ENCODE data around the gene C17orf114.

C17orf114 gene

DNA sequence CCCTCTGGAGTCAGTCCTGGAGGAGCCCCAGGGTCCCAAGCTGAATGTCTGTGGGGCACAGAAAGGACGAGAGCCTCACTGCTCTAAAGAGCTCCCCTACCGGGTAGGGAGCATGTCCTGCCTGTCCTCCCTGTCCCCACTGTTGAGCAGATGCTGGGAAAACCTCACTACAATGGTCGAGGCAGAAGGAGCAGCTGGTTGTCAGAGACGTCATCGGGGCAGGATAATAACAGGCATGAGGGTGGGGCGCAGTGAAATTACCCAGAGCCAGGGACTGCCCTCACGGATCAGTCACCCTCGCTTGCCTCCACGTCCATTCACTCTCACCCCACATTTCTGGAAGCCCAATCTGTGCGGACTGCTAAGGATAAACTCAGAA is 29.9 kb downstream of the C17orf114 start:
- intact Hi-C loops (cut with DNase I) = no loop called here
- peaks cover 7% of the 10 kb centered on the region for H3K4me1 ChIP-seq
- H3K27ac ChIP-seq = no peak overlapping the region
- TF ChIP-seq, protein P1, sequence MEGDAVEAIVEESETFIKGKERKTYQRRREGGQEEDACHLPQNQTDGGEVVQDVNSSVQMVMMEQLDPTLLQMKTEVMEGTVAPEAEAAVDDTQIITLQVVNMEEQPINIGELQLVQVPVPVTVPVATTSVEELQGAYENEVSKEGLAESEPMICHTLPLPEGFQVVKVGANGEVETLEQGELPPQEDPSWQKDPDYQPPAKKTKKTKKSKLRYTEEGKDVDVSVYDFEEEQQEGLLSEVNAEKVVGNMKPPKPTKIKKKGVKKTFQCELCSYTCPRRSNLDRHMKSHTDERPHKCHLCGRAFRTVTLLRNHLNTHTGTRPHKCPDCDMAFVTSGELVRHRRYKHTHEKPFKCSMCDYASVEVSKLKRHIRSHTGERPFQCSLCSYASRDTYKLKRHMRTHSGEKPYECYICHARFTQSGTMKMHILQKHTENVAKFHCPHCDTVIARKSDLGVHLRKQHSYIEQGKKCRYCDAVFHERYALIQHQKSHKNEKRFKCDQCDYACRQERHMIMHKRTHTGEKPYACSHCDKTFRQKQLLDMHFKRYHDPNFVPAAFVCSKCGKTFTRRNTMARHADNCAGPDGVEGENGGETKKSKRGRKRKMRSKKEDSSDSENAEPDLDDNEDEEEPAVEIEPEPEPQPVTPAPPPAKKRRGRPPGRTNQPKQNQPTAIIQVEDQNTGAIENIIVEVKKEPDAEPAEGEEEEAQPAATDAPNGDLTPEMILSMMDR (IDR thresholded peaks at IDR 0.05) = no peak
- no peak for TF ChIP-seq POLR2A (IDR thresholded peaks at IDR 0.05)
- WGBS, 2 donors = 67 to 85% methylated on average over 10 of the region's 10 CpGs
- no peak overlapping the region for H3K4me3 ChIP-seq
- DNase-seq (no peak), ATAC-seq (peak; percentile 18)
- H3K9me3 ChIP-seq = no peaks in the 10 kb centered on the region
- no peaks in the 10 kb centered on the region for H3K36me3 ChIP-seq (replicated peaks in 1 of 2; ENCODE audit: insufficient read depth in 1 of 2, low read depth in 2 of 2)
- no peaks in the 10 kb centered on the region for H3K27me3 ChIP-seq

DNA sequence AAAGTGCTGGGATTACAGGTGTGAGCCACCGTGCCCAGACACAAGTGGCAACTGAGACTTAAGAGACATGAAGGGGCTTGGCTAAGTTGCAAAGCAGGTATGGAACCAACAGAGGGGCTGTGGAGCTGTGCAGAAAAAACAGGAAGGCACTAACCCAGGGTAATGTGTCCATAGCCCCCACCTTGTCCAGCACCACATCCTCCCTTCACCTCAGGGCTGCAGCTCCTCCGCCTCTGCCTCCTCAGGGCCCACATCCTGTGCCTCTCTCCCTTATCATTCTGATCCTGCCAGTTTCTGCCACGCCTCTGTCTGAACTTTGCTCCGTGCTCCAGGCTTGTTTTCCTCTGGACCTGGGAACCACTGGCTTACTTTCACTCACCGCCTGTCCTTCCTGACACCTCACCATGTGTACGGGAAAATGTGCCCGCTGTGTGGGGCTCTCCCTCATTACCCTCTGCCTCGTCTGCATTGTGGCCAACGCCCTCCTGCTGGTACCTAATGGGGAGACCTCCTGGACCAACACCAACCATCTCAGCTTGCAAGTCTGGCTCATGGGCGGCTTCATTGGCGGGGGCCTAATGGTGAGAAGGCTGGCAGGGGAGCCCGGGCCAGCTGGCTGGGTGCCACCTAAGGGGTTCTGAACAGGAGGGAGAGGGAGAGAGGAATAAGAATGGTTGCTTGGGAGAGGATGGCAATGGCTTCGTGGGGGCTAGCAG is 30.5 kb downstream of the C17orf114 start, which contains the start of gene TM4SF5:
TM4SF5 (plus strand) TSS at position 368 of the 716 bp plus-strand sequence; CDS start at position 405, 37 bp downstream.
- TF ChIP-seq POLR2A (IDR thresholded peaks at IDR 0.05) = no peak
- TF ChIP-seq, protein P1 (IDR thresholded peaks at IDR 0.05) = no peak
- peaks cover 7% of the 10 kb centered on the region for H3K4me1 ChIP-seq
- H3K27ac ChIP-seq = no peak within 1 kb of the TSS
- 35 to 39% methylated on average over 13 of the region's 13 CpGs for WGBS, 2 donors
- no peaks in the 10 kb centered on the region for H3K9me3 ChIP-seq
- H3K27me3 ChIP-seq = no peaks in the 10 kb centered on the region
- no peak within 1 kb of the TSS for H3K4me3 ChIP-seq
- ATAC-seq (peak; percentile 68), DNase-seq (peak in 3 of 4 donors; percentile 35 to 64 (median 51))
- H3K36me3 ChIP-seq (replicated peaks in 1 of 2; ENCODE audit: insufficient read depth in 1 of 2, low read depth in 2 of 2) = no peaks in the 10 kb centered on the region
- intact Hi-C loops (cut with DNase I) = no loop called here

DNA sequence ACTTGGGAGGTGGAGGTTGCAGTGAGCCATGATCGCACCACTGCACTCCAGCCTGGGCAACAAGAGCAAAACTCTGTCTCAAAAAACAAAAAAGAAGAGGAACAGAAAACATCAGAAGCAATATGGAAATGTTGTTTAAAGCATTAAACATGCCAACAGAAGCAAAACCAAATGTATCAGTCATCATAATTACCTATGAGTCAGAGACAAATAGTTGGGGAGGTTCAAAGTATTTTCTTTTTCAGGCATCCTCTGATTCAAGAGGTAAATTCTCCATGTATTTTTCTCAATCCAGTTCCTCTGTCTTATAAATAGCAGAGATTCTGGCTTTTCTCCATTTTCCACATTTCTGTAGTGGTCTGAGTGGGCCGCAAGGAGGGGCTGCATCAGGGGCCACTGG is 32.5 kb downstream of the C17orf114 start:
- no peak for DNase-seq
- Histone ChIP-seq H3K9me3 (no peaks in the 10 kb centered on the region), H3K4me3 (no peak overlapping the region), H3K27ac (no peak overlapping the region), H3K36me3 (replicated peaks in 1 of 2; ENCODE audit: insufficient read depth in 1 of 2, low read depth in 2 of 2) (no peaks in the 10 kb centered on the region), H3K4me1 (peaks cover 7% of the 10 kb centered on the region), H3K27me3 (no peaks in the 10 kb centered on the region)
- intact Hi-C loops (cut with DNase I) = no loop called here
- TF ChIP-seq, protein P1 (IDR thresholded peaks at IDR 0.05) = no peak
- no peak for TF ChIP-seq POLR2A (IDR thresholded peaks at IDR 0.05)
- no peak for ATAC-seq
- WGBS, 2 donors = 81 to 82% methylated on average over 2 of the region's 2 CpGs

DNA sequence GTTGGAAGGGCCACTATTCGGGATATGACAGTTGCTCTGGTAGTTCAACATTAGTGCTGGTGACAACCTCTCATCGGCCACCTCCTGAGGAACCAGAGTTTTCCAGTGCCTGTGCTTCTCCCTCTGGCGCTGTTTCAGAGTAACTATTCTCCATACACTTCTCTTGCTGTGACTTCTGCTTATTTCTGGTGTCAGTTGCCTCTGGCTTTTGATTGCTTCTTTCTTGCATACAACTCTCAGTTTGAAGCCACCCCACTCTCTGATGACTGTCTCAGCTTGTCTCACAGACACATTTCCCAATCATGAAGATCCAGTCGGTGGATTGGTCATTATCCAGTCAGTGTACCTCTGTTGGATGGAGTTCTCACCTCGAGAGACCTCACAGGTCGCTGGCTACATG is 33.8 kb downstream of the C17orf114 start:
- H3K36me3 ChIP-seq (replicated peaks in 1 of 2; ENCODE audit: insufficient read depth in 1 of 2, low read depth in 2 of 2) = no peaks in the 10 kb centered on the region
- TF ChIP-seq, protein P1 (IDR thresholded peaks at IDR 0.05) = no peak
- TF ChIP-seq POLR2A (IDR thresholded peaks at IDR 0.05) = peak in 1 of 3 donors; percentile 29
- WGBS, 2 donors = 53 to 57% methylated on average over 5 to 6 of the region's 6 CpGs
- peak overlapping the region in 1 of 4 donors; percentile 26 for H3K27ac ChIP-seq
- ATAC-seq (no peak), DNase-seq (peak in 1 of 4 donors; percentile 32)
- no peak overlapping the region for H3K4me3 ChIP-seq
- peaks cover 7% of the 10 kb centered on the region for H3K4me1 ChIP-seq
- intact Hi-C loops (cut with DNase I) = no loop called here
- no peaks in the 10 kb centered on the region for H3K9me3 ChIP-seq
- no peaks in the 10 kb centered on the region for H3K27me3 ChIP-seq

DNA sequence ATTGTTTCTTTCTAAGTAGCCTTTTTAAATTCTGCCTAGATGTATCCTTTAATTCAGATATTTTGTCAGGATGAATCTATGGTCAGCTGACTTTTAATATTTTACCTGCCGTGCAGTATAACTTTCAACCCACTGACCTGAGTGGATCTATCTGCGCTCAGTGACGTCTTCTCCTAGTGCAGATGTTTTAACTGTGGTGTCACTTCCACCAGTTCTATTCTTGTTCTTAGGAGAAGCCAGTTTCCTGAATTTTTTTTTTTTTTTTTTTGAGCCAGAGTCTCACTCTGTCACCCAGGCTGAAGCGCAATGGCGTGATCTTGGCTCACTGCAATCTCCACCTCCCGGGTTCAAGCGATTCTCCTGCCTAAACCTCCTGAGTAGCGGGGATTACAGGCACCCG is 35.4 kb downstream of the C17orf114 start:
- Histone ChIP-seq H3K36me3 (replicated peaks in 1 of 2; ENCODE audit: insufficient read depth in 1 of 2, low read depth in 2 of 2) (no peaks in the 10 kb centered on the region), H3K9me3 (no peaks in the 10 kb centered on the region), H3K27me3 (no peaks in the 10 kb centered on the region), H3K4me3 (no peak overlapping the region), H3K4me1 (peaks cover 4% of the 10 kb centered on the region), H3K27ac (peak overlapping the region in 1 of 4 donors; percentile 75)
- ATAC-seq = no peak
- TF ChIP-seq, protein P1 (IDR thresholded peaks at IDR 0.05) = no peak
- TF ChIP-seq POLR2A (IDR thresholded peaks at IDR 0.05) = no peak
- 74 to 77% methylated on average over 9 of the region's 9 CpGs for WGBS, 2 donors
- intact Hi-C loops (cut with DNase I) = no loop called here
- DNase-seq = no peak
